ENCODE data around the gene FBXL17. TPM values are rescaled to one million over a fixed set of nuclear protein-coding genes. Genes with fewer than 3 reads are reported as not detected.

FBXL17 gene
- total RNA-seq, 1 experiment from 2014 or later = 3.5 TPM

- Mint-ChIP-seq H3K27ac (peak overlapping the region; percentile 47; the same call in 1 of the 2 replicates), H3K36me3 (no peaks in the 10 kb centered on the region), H3K9me3 (no peaks in the 10 kb centered on the region), H3K4me1 (peaks cover 13% of the 10 kb centered on the region), H3K27me3 (ENCODE audit: low read depth) (no peaks in the 10 kb centered on the region), H3K4me3 (no peak overlapping the region)
- TF ChIP-seq ZNF232 (CRISPR knock-in tag; IDR thresholded peaks at IDR 0.05) (no peak), NFATC4 (CRISPR knock-in tag; IDR thresholded peaks at IDR 0.05) (no peak), ATF2 (CRISPR knock-in tag; IDR thresholded peaks at IDR 0.05; ENCODE audit: borderline replicate concordance, low read depth) (no peak), ZBTB21 (CRISPR knock-in tag; IDR thresholded peaks at IDR 0.05; ENCODE audit: borderline replicate concordance) (no peak), CREB1 (CRISPR knock-in tag; IDR thresholded peaks at IDR 0.05) (no peak), SMAD3 (CRISPR knock-in tag; IDR thresholded peaks at IDR 0.05; ENCODE audit: borderline replicate concordance) (no peak), EMX1 (CRISPR knock-in tag; IDR thresholded peaks at IDR 0.05) (no peak), ZNF396 (CRISPR knock-in tag; IDR thresholded peaks at IDR 0.05; ENCODE audit: borderline replicate concordance) (no peak), ATF1 (CRISPR knock-in tag; IDR thresholded peaks at IDR 0.05) (no peak), MYBL2 (CRISPR knock-in tag; IDR thresholded peaks at IDR 0.05) (no peak)
- TF ChIP-seq, protein P1, sequence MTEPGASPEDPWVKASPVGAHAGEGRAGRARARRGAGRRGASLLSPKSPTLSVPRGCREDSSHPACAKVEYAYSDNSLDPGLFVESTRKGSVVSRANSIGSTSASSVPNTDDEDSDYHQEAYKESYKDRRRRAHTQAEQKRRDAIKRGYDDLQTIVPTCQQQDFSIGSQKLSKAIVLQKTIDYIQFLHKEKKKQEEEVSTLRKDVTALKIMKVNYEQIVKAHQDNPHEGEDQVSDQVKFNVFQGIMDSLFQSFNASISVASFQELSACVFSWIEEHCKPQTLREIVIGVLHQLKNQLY (CRISPR knock-in tag; IDR thresholded peaks at IDR 0.05) = no peak
- TF ChIP-seq, protein P2, sequence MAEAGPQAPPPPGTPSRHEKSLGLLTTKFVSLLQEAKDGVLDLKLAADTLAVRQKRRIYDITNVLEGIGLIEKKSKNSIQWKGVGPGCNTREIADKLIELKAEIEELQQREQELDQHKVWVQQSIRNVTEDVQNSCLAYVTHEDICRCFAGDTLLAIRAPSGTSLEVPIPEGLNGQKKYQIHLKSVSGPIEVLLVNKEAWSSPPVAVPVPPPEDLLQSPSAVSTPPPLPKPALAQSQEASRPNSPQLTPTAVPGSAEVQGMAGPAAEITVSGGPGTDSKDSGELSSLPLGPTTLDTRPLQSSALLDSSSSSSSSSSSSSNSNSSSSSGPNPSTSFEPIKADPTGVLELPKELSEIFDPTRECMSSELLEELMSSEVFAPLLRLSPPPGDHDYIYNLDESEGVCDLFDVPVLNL (CRISPR knock-in tag; IDR thresholded peaks at IDR 0.05; ENCODE audit: borderline replicate concordance, low read depth) = no peak
- TF ChIP-seq, protein P3, sequence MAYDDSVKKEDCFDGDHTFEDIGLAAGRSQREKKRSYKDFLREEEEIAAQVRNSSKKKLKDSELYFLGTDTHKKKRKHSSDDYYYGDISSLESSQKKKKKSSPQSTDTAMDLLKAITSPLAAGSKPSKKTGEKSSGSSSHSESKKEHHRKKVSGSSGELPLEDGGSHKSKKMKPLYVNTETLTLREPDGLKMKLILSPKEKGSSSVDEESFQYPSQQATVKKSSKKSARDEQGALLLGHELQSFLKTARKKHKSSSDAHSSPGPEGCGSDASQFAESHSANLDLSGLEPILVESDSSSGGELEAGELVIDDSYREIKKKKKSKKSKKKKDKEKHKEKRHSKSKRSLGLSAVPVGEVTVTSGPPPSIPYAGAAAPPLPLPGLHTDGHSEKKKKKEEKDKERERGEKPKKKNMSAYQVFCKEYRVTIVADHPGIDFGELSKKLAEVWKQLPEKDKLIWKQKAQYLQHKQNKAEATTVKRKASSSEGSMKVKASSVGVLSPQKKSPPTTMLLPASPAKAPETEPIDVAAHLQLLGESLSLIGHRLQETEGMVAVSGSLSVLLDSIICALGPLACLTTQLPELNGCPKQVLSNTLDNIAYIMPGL (CRISPR knock-in tag; IDR thresholded peaks at IDR 0.05) = no peak
- ChIA-PET POLR2A (interaction anchor here (0.9 kb wide), 1 partner anchor 20 kb away, joined by 4 read pairs; the partner anchor contains the start of gene FBXL17), CTCF (no interaction called here)
- DNase-seq (ENCODE audit: low spot score) (no peak), ATAC-seq (no peak; the same call in 1 of the 2 replicates)
Measured at GRCh38 chr5:108361771-108362170, 20.1 kb downstream of the FBXL17 start.

DNA sequence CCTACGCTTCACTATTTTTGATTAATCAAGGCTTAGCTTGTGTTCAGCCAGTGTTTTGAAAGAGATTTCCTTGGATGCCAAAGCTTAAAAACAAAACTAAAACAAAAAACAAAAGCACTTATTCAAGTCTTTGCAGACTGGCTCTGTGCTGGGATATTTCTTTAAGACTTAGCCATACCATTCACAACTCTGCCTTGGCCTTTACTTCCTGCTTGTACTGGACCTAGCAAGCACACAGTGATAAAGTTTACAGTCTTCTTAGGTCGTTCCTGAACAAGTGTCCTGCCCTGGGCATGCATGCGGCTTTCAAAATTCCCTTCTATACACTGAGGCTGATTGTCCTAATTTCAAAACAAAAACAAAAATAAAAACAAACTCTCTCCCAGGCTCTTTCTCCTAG is 20.7 kb downstream of the FBXL17 start:
- Mint-ChIP-seq H3K27ac (0 out of 2 replicates have a peak overlapping the region, but pooled peaks have one; percentile 41), H3K27me3 (ENCODE audit: low read depth) (no peaks in the 10 kb centered on the region), H3K4me3 (no peak overlapping the region), H3K36me3 (no peaks in the 10 kb centered on the region), H3K4me1 (peaks cover 10% of the 10 kb centered on the region), H3K9me3 (no peaks in the 10 kb centered on the region)
- POLR2A ChIA-PET = interaction anchor here (0.9 kb wide), 1 partner anchor 21 kb away, joined by 4 read pairs; the partner anchor contains the start of gene FBXL17
- TF ChIP-seq FOXJ3 (CRISPR knock-in tag; IDR thresholded peaks at IDR 0.05; ENCODE audit: borderline replicate concordance) (no peak), ZNF263 (CRISPR knock-in tag; IDR thresholded peaks at IDR 0.05; ENCODE audit: low read depth) (no peak), TCF7 (CRISPR knock-in tag; IDR thresholded peaks at IDR 0.05; ENCODE audit: low read depth) (no peak), JAZF1 (CRISPR knock-in tag; IDR thresholded peaks at IDR 0.05) (no peak)
- TF ChIP-seq, protein P4, sequence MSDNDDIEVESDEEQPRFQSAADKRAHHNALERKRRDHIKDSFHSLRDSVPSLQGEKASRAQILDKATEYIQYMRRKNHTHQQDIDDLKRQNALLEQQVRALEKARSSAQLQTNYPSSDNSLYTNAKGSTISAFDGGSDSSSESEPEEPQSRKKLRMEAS (CRISPR knock-in tag; IDR thresholded peaks at IDR 0.05) = no peak
- DNase-seq (ENCODE audit: low spot score) (no peak), ATAC-seq (no peak)
- CTCF ChIA-PET = no interaction called here

- DNase-seq (ENCODE audit: low spot score) = no peak
- Mint-ChIP-seq H3K27ac (no peak overlapping the region), H3K9me3 (no peaks in the 10 kb centered on the region), H3K4me1 (peaks cover 7% of the 10 kb centered on the region), H3K27me3 (ENCODE audit: low read depth) (no peaks in the 10 kb centered on the region), H3K36me3 (no peaks in the 10 kb centered on the region), H3K4me3 (no peak overlapping the region)
- ChIA-PET CTCF (no interaction called here), POLR2A (interaction anchor here (0.6 to 1.4 kb wide), 2 partner anchors 17 to 387 kb away, joined by 3 read pairs; no protein-coding TSS in a partner anchor)
- ATAC-seq = no peak
- TF ChIP-seq ATF3 (CRISPR knock-in tag; conservative IDR thresholded peaks at IDR 0.05) (no peak), ERG (CRISPR knock-in tag; IDR thresholded peaks at IDR 0.05) (no peak), HMGA2 (CRISPR knock-in tag; IDR thresholded peaks at IDR 0.05) (no peak), TCF7 (CRISPR knock-in tag; IDR thresholded peaks at IDR 0.05; ENCODE audit: low read depth) (no peak), EMX1 (CRISPR knock-in tag; IDR thresholded peaks at IDR 0.05) (no peak)
- TF ChIP-seq, protein P4 (CRISPR knock-in tag; IDR thresholded peaks at IDR 0.05) = no peak
- TF ChIP-seq, protein P3 (CRISPR knock-in tag; IDR thresholded peaks at IDR 0.05) = no peak
Measured at GRCh38 chr5:108360280-108360679, 21.6 kb downstream of the FBXL17 start.

All from WTC11 (cell line).